Gastroesophageal sphincter (tissue), 4 donors: ENCODE measurements around the gene SPOP. TPM values are rescaled to one million over a fixed set of nuclear protein-coding genes. Genes with fewer than 3 reads are reported as not detected.

Source experiments
- ATAC-seq: fragments of 150-250 bp; one replicate; pipeline ENCODE4 v1.9.1; 2016; ENCODE audit warnings: mild to moderate bottlenecking, moderate library complexity
- H3K27ac ChIP-seq, 4 donors: fragments of 200-600 bp; sonication (generic) in 3 of 4; 1 replicate in 3 of 4; 2 replicates in 1 of 4; pipeline ENCODE4 v1.5.1; 2016 to 2019
- H3K27me3 ChIP-seq: fragments of 200-600 bp; sonication (generic); one replicate; pipeline ENCODE4 v1.5.1; 2019
- H3K36me3 ChIP-seq, 2 donors: fragments of 200-600 bp; sonication (generic); one replicate each; pipeline ENCODE4 v1.5.1; 2019; ENCODE audit warnings: control low read depth in 1 of 2
- H3K4me1 ChIP-seq, 3 donors: fragments of 200-600 bp; sonication (generic); 1 replicate in 2 of 3; 2 replicates in 1 of 3; pipeline ENCODE4 v1.5.1; 2016 to 2019; ENCODE audit warnings: control low read depth in 2 of 3
- H3K4me3 ChIP-seq, 2 donors: fragments of 200-600 bp; sonication (generic); one replicate each; pipeline ENCODE4 v1.5.1; 2019; ENCODE audit warnings: mild to moderate bottlenecking in 1 of 2, moderate library complexity in 1 of 2
- H3K9me3 ChIP-seq, 3 donors: fragments of 200-600 bp; sonication (generic); one replicate each; pipeline ENCODE4 v1.5.1; 2017 to 2019; ENCODE audit warnings: control low read depth in 2 of 3
- EP300 ChIP-seq: sonication (generic); formaldehyde crosslinking; IDR thresholded peaks from one replicate; pipeline ENCODE4 v1.6.1; 2017; ENCODE audit warnings: antibody characterized with exemption, mild to moderate bottlenecking
- POLR2A ChIP-seq, 2 donors: fragments of 450-650 bp; IDR thresholded peaks; one replicate each; pipeline ENCODE4 v1.6.1; 2017; ENCODE audit warnings: antibody characterized with exemption in 2 of 2, mild to moderate bottlenecking in 2 of 2, moderate library complexity in 1 of 2
- POLR2AphosphoS5 ChIP-seq: sonication (generic); formaldehyde crosslinking; IDR thresholded peaks from one replicate; pipeline ENCODE4 v1.6.1; 2017; ENCODE audit warnings: antibody characterized with exemption
- WGBS, 2 donors: methylation state at CpG; one replicate each; pipeline ENCODE4 v1.1.5; 2018; ENCODE audit warnings: low coverage in 1 of 2; 5-methylcytosine and 5-hydroxymethylcytosine counted together
- total RNA-seq, 4 donors: library from RNA; depleted of rRNA; stranded (reverse); fragments of >200 nt; gene quantifications; one replicate each; pipeline ENCODE4 v1.1.0, GENCODE V29; 2016
- TF ChIP-seq, protein P1 (sequence below), 4 experiments: fragments of 200-600 bp in 2 of 4; fragments of 450-650 bp in 2 of 4; sonication (generic) in 1 of 4; IDR thresholded peaks; one replicate each; pipeline ENCODE4 v1.5.1; 2017 to 2019; ENCODE audit warnings: antibody characterized with exemption in 4 of 4, mild to moderate bottlenecking in 2 of 4, moderate library complexity in 2 of 4

SPOP gene
- total RNA-seq, 4 donors from 2014 or later = 159 to 268 (median 176) TPM

DNA sequence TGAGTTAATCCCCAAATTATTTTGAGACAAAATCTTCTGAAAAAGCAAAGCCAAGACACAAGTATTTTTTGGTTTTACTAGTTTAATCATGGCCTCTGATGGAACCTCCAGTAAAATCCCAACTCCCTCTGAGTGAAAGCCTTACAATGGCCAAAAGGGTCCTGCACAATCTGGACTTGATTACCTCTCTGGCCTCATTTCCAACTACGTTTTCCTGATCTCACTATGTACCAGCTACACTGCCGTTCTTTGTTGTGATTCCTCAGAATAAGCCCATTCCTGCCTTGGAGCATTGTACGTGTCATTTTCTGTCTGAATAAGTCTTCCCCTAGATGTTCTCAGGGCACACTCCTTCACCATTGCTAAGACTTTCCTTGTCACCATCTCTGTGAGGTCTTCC is 37.3 kb downstream of the SPOP start:
- peak overlapping the region; percentile 75 to 100 (median 90) for H3K27ac ChIP-seq
- no peaks in the 10 kb centered on the region for H3K27me3 ChIP-seq
- H3K4me3 ChIP-seq = peak overlapping the region in 1 of 2 donors; percentile 47
- H3K9me3 ChIP-seq = no peaks in the 10 kb centered on the region
- peaks cover 0 to 4% of the 10 kb centered on the region in 2 donors for H3K36me3 ChIP-seq
- 46 to 56% methylated on average over 3 of the region's 3 CpGs for WGBS, 2 donors
- H3K4me1 ChIP-seq = peaks cover 4 to 91% (median 10%) of the 10 kb centered on the region in 3 donors
- TF ChIP-seq POLR2A (IDR thresholded peaks at IDR 0.05) = no peak
- TF ChIP-seq EP300 = no peak
- TF ChIP-seq POLR2AphosphoS5 = no peak
- TF ChIP-seq, protein P1, sequence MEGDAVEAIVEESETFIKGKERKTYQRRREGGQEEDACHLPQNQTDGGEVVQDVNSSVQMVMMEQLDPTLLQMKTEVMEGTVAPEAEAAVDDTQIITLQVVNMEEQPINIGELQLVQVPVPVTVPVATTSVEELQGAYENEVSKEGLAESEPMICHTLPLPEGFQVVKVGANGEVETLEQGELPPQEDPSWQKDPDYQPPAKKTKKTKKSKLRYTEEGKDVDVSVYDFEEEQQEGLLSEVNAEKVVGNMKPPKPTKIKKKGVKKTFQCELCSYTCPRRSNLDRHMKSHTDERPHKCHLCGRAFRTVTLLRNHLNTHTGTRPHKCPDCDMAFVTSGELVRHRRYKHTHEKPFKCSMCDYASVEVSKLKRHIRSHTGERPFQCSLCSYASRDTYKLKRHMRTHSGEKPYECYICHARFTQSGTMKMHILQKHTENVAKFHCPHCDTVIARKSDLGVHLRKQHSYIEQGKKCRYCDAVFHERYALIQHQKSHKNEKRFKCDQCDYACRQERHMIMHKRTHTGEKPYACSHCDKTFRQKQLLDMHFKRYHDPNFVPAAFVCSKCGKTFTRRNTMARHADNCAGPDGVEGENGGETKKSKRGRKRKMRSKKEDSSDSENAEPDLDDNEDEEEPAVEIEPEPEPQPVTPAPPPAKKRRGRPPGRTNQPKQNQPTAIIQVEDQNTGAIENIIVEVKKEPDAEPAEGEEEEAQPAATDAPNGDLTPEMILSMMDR (IDR thresholded peaks at IDR 0.05) = no peak
- ATAC-seq = no peak

DNA sequence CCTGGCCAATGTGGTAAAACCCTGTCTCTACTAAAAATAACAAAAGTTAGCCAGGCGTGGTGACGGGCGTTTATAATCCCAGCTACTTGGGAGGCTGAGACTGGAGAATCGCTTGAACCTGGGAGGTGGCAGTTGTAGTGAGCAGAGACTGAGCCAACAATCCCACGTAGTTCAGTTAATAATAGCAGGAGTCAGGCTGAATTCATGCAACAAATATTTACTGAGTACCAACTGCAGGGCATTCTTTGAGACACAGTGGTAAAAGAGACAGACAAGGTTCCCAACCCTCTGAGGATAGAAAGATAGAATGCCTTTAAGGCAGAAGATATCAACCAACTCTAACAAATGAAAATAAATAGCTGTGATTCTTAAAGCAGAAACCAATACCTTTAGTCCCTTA is 39.1 kb downstream of the SPOP start:
- H3K4me1 ChIP-seq = peaks cover 7 to 91% (median 23%) of the 10 kb centered on the region in 3 donors
- WGBS, 2 donors = 50 to 56% methylated on average over 2 to 5 of the region's 5 CpGs
- TF ChIP-seq, protein P1 (IDR thresholded peaks at IDR 0.05) = no peak
- TF ChIP-seq POLR2AphosphoS5 = peak; percentile 49
- no peaks in the 10 kb centered on the region for H3K9me3 ChIP-seq
- peaks cover 0 to 4% of the 10 kb centered on the region in 2 donors for H3K36me3 ChIP-seq
- no peaks in the 10 kb centered on the region for H3K27me3 ChIP-seq
- H3K4me3 ChIP-seq = no peak overlapping the region
- no peak for ATAC-seq
- H3K27ac ChIP-seq = peak overlapping the region in 3 of 4 donors; percentile 68 to 91 (median 89)

DNA sequence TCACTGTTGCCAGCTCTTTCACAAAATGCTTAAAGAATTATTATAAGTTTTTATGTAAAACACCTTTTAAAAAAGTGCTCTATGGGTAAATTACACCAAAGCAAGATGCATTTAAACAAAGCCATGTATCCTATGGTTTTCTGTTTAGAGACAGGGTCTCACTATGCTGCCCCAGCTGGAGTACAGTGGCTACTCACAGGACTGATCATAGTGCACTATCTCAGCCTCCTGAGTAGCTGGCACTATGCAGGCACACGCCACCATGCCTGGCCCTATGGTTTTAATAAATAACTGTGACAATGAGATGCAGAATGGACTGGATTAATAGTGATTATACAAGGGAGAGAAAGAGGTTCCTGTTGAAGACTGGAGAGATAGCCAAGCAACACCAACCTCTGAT is 40.2 kb downstream of the SPOP start:
- Histone ChIP-seq H3K9me3 (no peaks in the 10 kb centered on the region), H3K27ac (peak overlapping the region in 3 of 4 donors; percentile 68 to 91 (median 89)), H3K4me1 (peaks cover 17 to 96% (median 30%) of the 10 kb centered on the region in 3 donors), H3K27me3 (no peaks in the 10 kb centered on the region), H3K36me3 (peaks cover 0 to 4% of the 10 kb centered on the region in 2 donors), H3K4me3 (no peak overlapping the region)
- TF ChIP-seq, protein P1 (IDR thresholded peaks at IDR 0.05) = no peak
- 100% methylated on average over 1 of the region's 1 CpG for WGBS, 2 donors
- no peak for ATAC-seq

DNA sequence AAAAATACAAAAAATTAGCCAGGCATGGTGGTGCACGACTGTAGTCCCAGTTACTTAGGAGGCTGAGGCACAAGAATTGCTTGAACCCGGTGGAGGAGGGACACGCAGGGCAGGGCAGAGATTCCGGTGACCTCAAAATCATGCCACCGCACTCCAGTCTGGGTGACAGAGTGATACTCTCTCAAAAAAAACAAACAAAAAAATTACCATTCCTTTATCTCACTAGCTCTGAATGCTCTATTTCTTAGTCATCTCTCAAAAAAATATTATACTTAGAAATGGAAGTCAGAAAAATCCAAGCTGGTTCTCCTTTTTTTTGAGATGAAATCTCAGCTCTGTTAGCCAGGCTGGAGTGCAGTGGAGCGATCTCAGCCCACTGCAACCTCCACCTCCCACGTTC is 40.8 kb downstream of the SPOP start:
- WGBS, 2 donors = 40 to 70% methylated on average over 6 to 7 of the region's 7 CpGs
- Histone ChIP-seq H3K27me3 (no peaks in the 10 kb centered on the region), H3K4me3 (no peak overlapping the region), H3K9me3 (no peaks in the 10 kb centered on the region), H3K36me3 (peaks cover 0 to 4% of the 10 kb centered on the region in 2 donors), H3K27ac (peak overlapping the region in 3 of 4 donors; percentile 68 to 91 (median 89)), H3K4me1 (peaks cover 23 to 96% (median 25%) of the 10 kb centered on the region in 3 donors)
- no peak for TF ChIP-seq EP300
- TF ChIP-seq, protein P1 (IDR thresholded peaks at IDR 0.05) = no peak
- TF ChIP-seq POLR2AphosphoS5 = no peak
- TF ChIP-seq POLR2A (IDR thresholded peaks at IDR 0.05) = no peak
- ATAC-seq = no peak

DNA sequence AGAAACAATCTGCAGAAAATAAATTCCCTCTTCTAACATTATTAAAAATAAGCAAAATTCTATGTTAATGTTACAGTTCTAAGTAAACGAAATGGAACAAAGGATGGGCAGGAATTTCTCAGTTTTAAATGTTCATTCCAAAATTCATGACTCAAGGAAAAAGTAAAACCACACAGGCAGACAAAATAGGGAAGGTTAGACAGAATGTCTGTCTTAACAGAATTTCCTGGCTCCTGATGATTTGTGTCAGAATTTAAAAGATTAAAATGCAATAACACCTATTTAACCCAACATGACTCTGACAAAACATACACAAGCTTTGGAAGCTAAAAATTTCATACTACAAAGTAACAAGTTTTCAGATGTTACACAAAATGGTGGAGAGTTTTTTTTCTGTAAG is 42.8 kb downstream of the SPOP start:
- H3K9me3 ChIP-seq = no peaks in the 10 kb centered on the region
- peaks cover 24 to 96% (median 35%) of the 10 kb centered on the region in 3 donors for H3K4me1 ChIP-seq

More for the DNA sequence above, 42.8 kb downstream of the SPOP start:
- no peak overlapping the region for H3K4me3 ChIP-seq
- TF ChIP-seq POLR2A (IDR thresholded peaks at IDR 0.05) (no peak), EP300 (no peak), POLR2AphosphoS5 (no peak)
- TF ChIP-seq, protein P1 (IDR thresholded peaks at IDR 0.05) = no peak
- peaks cover 0 to 4% of the 10 kb centered on the region in 2 donors for H3K36me3 ChIP-seq
- no peak for ATAC-seq
- 0 to 13% methylated on average over 1 of the region's 1 CpG for WGBS, 2 donors
- H3K27ac ChIP-seq = peak overlapping the region; percentile 52 to 91 (median 84)
- H3K27me3 ChIP-seq = no peaks in the 10 kb centered on the region
